GM18861 (cell line): ENCODE data around the gene ADAD2.
"Not testable (repeated sequence)": the region's sequence is repeated elsewhere in the genome, so short reads cannot be mapped to it uniquely, and the experiment has no call there.

Experiments
- ATAC-seq: cut with Tn5 transposase; IDR thresholded peaks from one replicate; pipeline ENCODE4 v1.9.1; 2021; ENCODE audit not compliant: unreplicated experiment

Gene ADAD2

GRCh38 chr16:84195201-84196093 is 4.5 kb downstream of the ADAD2 start:
- no peak for ATAC-seq

GRCh38 chr16:84196101-84196500 is 5.1 kb downstream of the ADAD2 start:
- ATAC-seq = no peak

- ATAC-seq = no peak
Measured at GRCh38 chr16:84196727-84197394, 5.9 kb downstream of the ADAD2 start.

- ATAC-seq = no peak
Measured at GRCh38 chr16:84197466-84198128, 6.6 kb downstream of the ADAD2 start.

- ATAC-seq = no peak
Measured at GRCh38 chr16:84198401-84198800, 7.4 kb downstream of the ADAD2 start.

GRCh38 chr16:84199097-84199496 is 8.1 kb downstream of the ADAD2 start:
- ATAC-seq = no peak

- no peak for ATAC-seq
Measured at GRCh38 chr16:84199861-84200260, 8.9 kb downstream of the ADAD2 start.

- not testable (repeated sequence) for ATAC-seq
Measured at GRCh38 chr16:84204551-84204950, 13.6 kb downstream of the ADAD2 start.

GRCh38 chr16:84205123-84205522 is 14.2 kb downstream of the ADAD2 start:
- ATAC-seq = not testable (repeated sequence)

GRCh38 chr16:84205976-84206691 is 15.2 kb downstream of the ADAD2 start:
- no peak for ATAC-seq

GRCh38 chr16:84207251-84207650 is 16.3 kb downstream of the ADAD2 start:
- no peak for ATAC-seq

- no peak for ATAC-seq
Measured at GRCh38 chr16:84207879-84208278, 16.9 kb downstream of the ADAD2 start.

- ATAC-seq = no peak
Measured at GRCh38 chr16:84209989-84210388, 19.0 kb downstream of the ADAD2 start.

- ATAC-seq = no peak
Measured at GRCh38 chr16:84212154-84212553, 21.2 kb downstream of the ADAD2 start.

GRCh38 chr16:84212631-84213030 is 21.7 kb downstream of the ADAD2 start:
- no peak for ATAC-seq

- ATAC-seq = no peak
Measured at GRCh38 chr16:84214451-84215066, 23.6 kb downstream of the ADAD2 start.

- ATAC-seq = no peak
Measured at GRCh38 chr16:84215531-84215930, 24.6 kb downstream of the ADAD2 start.

- not testable (repeated sequence) for ATAC-seq
Measured at GRCh38 chr16:84216144-84216543, 25.2 kb downstream of the ADAD2 start.

- ATAC-seq = no peak
Measured at GRCh38 chr16:84218176-84218823, 27.3 kb downstream of the ADAD2 start.

GRCh38 chr16:84218956-84219355 is 28.0 kb downstream of the ADAD2 start:
- ATAC-seq = no peak
